HL-60 (cell line): Measurements from ENCODE around the gene TACC2.

Source experiments
- CTCF ChIP-seq: IDR thresholded peaks from one replicate; pipeline ENCODE4 v1.5.1; 2011; ENCODE audit warnings: low read length, control low read depth, inconsistent platforms; ENCODE audit not compliant: insufficient read depth
- GABPA ChIP-seq: IDR thresholded peaks from 2 replicates; pipeline ENCODE4 v1.6.1; 2012; ENCODE audit warnings: low read depth
- POLR2AphosphoS5 ChIP-seq: IDR thresholded peaks from 2 replicates; pipeline ENCODE4 v1.6.1; 2012; ENCODE audit warnings: low read depth
- REST ChIP-seq: IDR thresholded peaks from 2 replicates; pipeline ENCODE4 v1.6.1; 2012; ENCODE audit warnings: low read depth; ENCODE audit not compliant: insufficient replicate concordance

- TF ChIP-seq CTCF (no peak), GABPA (no peak), POLR2AphosphoS5 (no peak), REST (no peak)
These were observed 182.5 kb downstream of the TACC2 start for GRCh38 chr10:122171302-122172075.
